ENCODE results near the gene NUCB1. TPM values are rescaled to one million over a fixed set of nuclear protein-coding genes. Genes with fewer than 3 reads are reported as not detected.
"Not testable (repeated sequence)": the region's sequence is repeated elsewhere in the genome, so short reads cannot be mapped to it uniquely, and the experiment has no call there.

The NUCB1 gene
- polyA plus RNA-seq, 3 donors = 80.9 to 178 (median 108) TPM

GRCh38 chr19:48900477-48901406 lies 630 bp downstream of the NUCB1 start:
- Histone ChIP-seq H3K79me2 (ENCODE audit: insufficient read depth, low read length) (peaks cover 28% of the 10 kb centered on the region), H3K4me3 (replicated peaks in 1 of 3; ENCODE audit: low read depth in 2 of 3, low read length in 3 of 3) (peak overlapping the region; percentile 66 to 100 (median 79)), H2AFZ (ENCODE audit: insufficient read depth, low read depth, low read length, poor library complexity, severe bottlenecking) (peak overlapping the region; percentile 91), H3K36me3 (replicated peaks in 1 of 2; ENCODE audit: control insufficient read depth in 1 of 2, insufficient read depth in 2 of 2, low read length in 2 of 2) (peaks cover 14 to 20% of the 10 kb centered on the region in 2 donors), H4K20me1 (ENCODE audit: insufficient read depth, low read length) (peaks cover 35% of the 10 kb centered on the region), H3K27me3 (ENCODE audit: control insufficient read depth in 2 of 2, insufficient read depth in 2 of 2, low read length in 2 of 2) (peaks cover 0 to 12% of the 10 kb centered on the region in 2 donors), H3K9ac (ENCODE audit: insufficient read depth, low read length, poor library complexity, severe bottlenecking) (peak overlapping the region; percentile 78), H3K27ac (ENCODE audit: low read depth in 1 of 2, low read length in 2 of 2) (peak overlapping the region; percentile 85), H3K4me1 (ENCODE audit: control insufficient read depth in 1 of 2, insufficient read depth in 2 of 2, low read length in 2 of 2) (peaks cover 35 to 41% of the 10 kb centered on the region in 2 donors), H3K4me2 (replicated peaks; ENCODE audit: extremely low read depth, low read length, poor library complexity, severe bottlenecking) (peak overlapping the region; percentile 98), H3K9me3 (replicated peaks in 1 of 2; ENCODE audit: control insufficient read depth in 1 of 2, insufficient read depth in 1 of 2, low read length in 2 of 2) (no peaks in the 10 kb centered on the region)
- Mint-ChIP-seq H3K36me3 (peaks cover 24 to 28% of the 10 kb centered on the region in 2 donors), H3K27me3 (ENCODE audit: low read depth in 3 of 3) (peaks cover 17 to 21% (median 20%) of the 10 kb centered on the region in 3 donors), H3K9me3 (peaks cover 0 to 8% (median 3%) of the 10 kb centered on the region in 7 donors), H3K4me1 (peaks cover 27% of the 10 kb centered on the region), H3K27ac (peak overlapping the region; percentile 92 to 98 (median 97)), H3K4me3 (peak overlapping the region; percentile 91 to 96)
- TF ChIP-seq CTCF (IDR thresholded peaks at IDR 0.05) = no peak
- 7% methylated on average over 14 of the region's 24 CpGs for WGBS (ENCODE audit: insufficient coverage)
- peak in 1 of 3 donors; percentile 34 for DNase-seq
- intact Hi-C loops (cut with micrococcal nuclease) = loop anchor here in 1 of 2 donors (5.0 kb wide), 1 partner anchor 52 kb away; the partner anchor contains the start of gene BAX

- intact Hi-C loops (cut with micrococcal nuclease) = loop anchor here in 1 of 2 donors (5.0 kb wide), 1 partner anchor 50 kb away; the partner anchor contains the start of gene BAX
- not testable (repeated sequence) for H3K4me3 Mint-ChIP-seq
- H3K27ac Mint-ChIP-seq = peak overlapping the region in 3 of 7 donors; percentile 52 to 62 (median 60)
Measured at GRCh38 chr19:48902291-48902690, 2.2 kb downstream of the NUCB1 start.

GRCh38 chr19:48903788-48904187 lies 3.7 kb downstream of the NUCB1 start:
- intact Hi-C loops (cut with micrococcal nuclease) = loop anchor here in 1 of 2 donors (5.0 kb wide), 1 partner anchor 49 kb away; the partner anchor contains the start of gene BAX
- H3K9me3 Mint-ChIP-seq; H3K9ac ChIP-seq (ENCODE audit: insufficient read depth, low read length, poor library complexity, severe bottlenecking); H3K27me3 ChIP-seq (ENCODE audit: control insufficient read depth in 2 of 2, insufficient read depth in 2 of 2, low read length in 2 of 2); H3K27me3 Mint-ChIP-seq (ENCODE audit: low read depth in 3 of 3); H2AFZ ChIP-seq (ENCODE audit: insufficient read depth, low read depth, low read length, poor library complexity, severe bottlenecking); DNase-seq; H3K27ac ChIP-seq (ENCODE audit: low read depth in 1 of 2, low read length in 2 of 2); H3K4me2 ChIP-seq (replicated peaks; ENCODE audit: extremely low read depth, low read length, poor library complexity, severe bottlenecking); H3K27ac Mint-ChIP-seq; H3K4me3 Mint-ChIP-seq; H3K4me3 ChIP-seq (replicated peaks in 1 of 3; ENCODE audit: low read depth in 2 of 3, low read length in 3 of 3); H3K9me3 ChIP-seq (replicated peaks in 1 of 2; ENCODE audit: control insufficient read depth in 1 of 2, insufficient read depth in 1 of 2, low read length in 2 of 2): not testable (repeated sequence)
- peaks cover 24 to 40% of the 10 kb centered on the region in 2 donors for H3K36me3 ChIP-seq (replicated peaks in 1 of 2; ENCODE audit: control insufficient read depth in 1 of 2, insufficient read depth in 2 of 2, low read length in 2 of 2)
- H3K4me1 ChIP-seq (ENCODE audit: control insufficient read depth in 1 of 2, insufficient read depth in 2 of 2, low read length in 2 of 2) = peaks cover 38 to 44% of the 10 kb centered on the region in 2 donors
- Mint-ChIP-seq H3K36me3 (peaks cover 39 to 55% of the 10 kb centered on the region in 2 donors), H3K4me1 (peaks cover 25% of the 10 kb centered on the region)
- peaks cover 35% of the 10 kb centered on the region for H4K20me1 ChIP-seq (ENCODE audit: insufficient read depth, low read length)
- peaks cover 28% of the 10 kb centered on the region for H3K79me2 ChIP-seq (ENCODE audit: insufficient read depth, low read length)

More at GRCh38 chr19:48902291-48902690, 2.2 kb downstream of the NUCB1 start:
- not testable (repeated sequence) for H3K27ac ChIP-seq (ENCODE audit: low read depth in 1 of 2, low read length in 2 of 2); H3K9me3 Mint-ChIP-seq; H3K27me3 ChIP-seq (ENCODE audit: control insufficient read depth in 2 of 2, insufficient read depth in 2 of 2, low read length in 2 of 2); H3K27me3 Mint-ChIP-seq (ENCODE audit: low read depth in 3 of 3); H3K4me2 ChIP-seq (replicated peaks; ENCODE audit: extremely low read depth, low read length, poor library complexity, severe bottlenecking); H3K9ac ChIP-seq (ENCODE audit: insufficient read depth, low read length, poor library complexity, severe bottlenecking); DNase-seq; H3K4me3 ChIP-seq (replicated peaks in 1 of 3; ENCODE audit: low read depth in 2 of 3, low read length in 3 of 3); H2AFZ ChIP-seq (ENCODE audit: insufficient read depth, low read depth, low read length, poor library complexity, severe bottlenecking); H3K9me3 ChIP-seq (replicated peaks in 1 of 2; ENCODE audit: control insufficient read depth in 1 of 2, insufficient read depth in 1 of 2, low read length in 2 of 2)
- peaks cover 18% of the 10 kb centered on the region for H3K4me1 Mint-ChIP-seq
- peaks cover 19 to 33% of the 10 kb centered on the region in 2 donors for H3K36me3 ChIP-seq (replicated peaks in 1 of 2; ENCODE audit: control insufficient read depth in 1 of 2, insufficient read depth in 2 of 2, low read length in 2 of 2)
- peaks cover 31 to 36% of the 10 kb centered on the region in 2 donors for H3K4me1 ChIP-seq (ENCODE audit: control insufficient read depth in 1 of 2, insufficient read depth in 2 of 2, low read length in 2 of 2)
- WGBS (ENCODE audit: insufficient coverage) = 100% methylated on average over 4 of the region's 7 CpGs
- peaks cover 33 to 42% of the 10 kb centered on the region in 2 donors for H3K36me3 Mint-ChIP-seq
- peaks cover 28% of the 10 kb centered on the region for H3K79me2 ChIP-seq (ENCODE audit: insufficient read depth, low read length)
- peaks cover 35% of the 10 kb centered on the region for H4K20me1 ChIP-seq (ENCODE audit: insufficient read depth, low read length)
